ENCODE results near the gene ARPP21. TPM values are rescaled to one million over a fixed set of nuclear protein-coding genes. Genes with fewer than 3 reads are reported as not detected.

The ARPP21 gene
- total RNA-seq, 1 donor from 2014 or later = 4.9 TPM

- DNase-seq (ENCODE audit: low spot score) = no peak
These were observed 105.1 kb downstream of the ARPP21 start for GRCh38 chr3:35744419-35744818.

GRCh38 chr3:35745351-35745750 is 106.0 kb downstream of the ARPP21 start:
- H3K27me3 Mint-ChIP-seq (ENCODE audit: low read depth) = peaks cover 24% of the 10 kb centered on the region
- no peaks in the 10 kb centered on the region for H3K36me3 Mint-ChIP-seq (ENCODE audit: low read depth)
- no peak for DNase-seq (ENCODE audit: low spot score)
- H3K4me1 Mint-ChIP-seq (ENCODE audit: low read depth) = no peaks in the 10 kb centered on the region
- no peaks in the 10 kb centered on the region for H3K9me3 Mint-ChIP-seq (ENCODE audit: low read depth)
- no peak overlapping the region for H3K4me3 Mint-ChIP-seq (ENCODE audit: unreplicated experiment)
- no peak overlapping the region for H3K27ac Mint-ChIP-seq (ENCODE audit: unreplicated experiment)
- TF ChIP-seq CTCF (IDR thresholded peaks at IDR 0.05) = no peak

More at GRCh38 chr3:35744419-35744818, 105.1 kb downstream of the ARPP21 start:
- Mint-ChIP-seq H3K27me3 (ENCODE audit: low read depth) (peaks cover 24% of the 10 kb centered on the region), H3K4me1 (ENCODE audit: low read depth) (peaks cover 5% of the 10 kb centered on the region), H3K9me3 (ENCODE audit: low read depth) (no peaks in the 10 kb centered on the region), H3K36me3 (ENCODE audit: low read depth) (no peaks in the 10 kb centered on the region), H3K4me3 (ENCODE audit: unreplicated experiment) (no peak overlapping the region), H3K27ac (ENCODE audit: unreplicated experiment) (no peak overlapping the region)
- no peak for TF ChIP-seq CTCF (IDR thresholded peaks at IDR 0.05)

GRCh38 chr3:35745802-35746484 is 106.6 kb downstream of the ARPP21 start:
- Mint-ChIP-seq H3K27ac (ENCODE audit: unreplicated experiment) (no peak overlapping the region), H3K36me3 (ENCODE audit: low read depth) (no peaks in the 10 kb centered on the region), H3K4me3 (ENCODE audit: unreplicated experiment) (no peak overlapping the region), H3K9me3 (ENCODE audit: low read depth) (no peaks in the 10 kb centered on the region), H3K4me1 (ENCODE audit: low read depth) (no peaks in the 10 kb centered on the region), H3K27me3 (ENCODE audit: low read depth) (peaks cover 24% of the 10 kb centered on the region)
- no peak for DNase-seq (ENCODE audit: low spot score)
- no peak for TF ChIP-seq CTCF (IDR thresholded peaks at IDR 0.05)

GRCh38 chr3:35746492-35746891 is 107.2 kb downstream of the ARPP21 start:
- no peak for TF ChIP-seq CTCF (IDR thresholded peaks at IDR 0.05)
- no peaks in the 10 kb centered on the region for H3K9me3 Mint-ChIP-seq (ENCODE audit: low read depth)
- H3K4me3 Mint-ChIP-seq (ENCODE audit: unreplicated experiment) = no peak overlapping the region

GRCh38 chr3:35748144-35748543 is 108.8 kb downstream of the ARPP21 start:
- Mint-ChIP-seq H3K4me1 (ENCODE audit: low read depth) (no peaks in the 10 kb centered on the region), H3K27me3 (ENCODE audit: low read depth) (peaks cover 24% of the 10 kb centered on the region), H3K27ac (ENCODE audit: unreplicated experiment) (no peak overlapping the region), H3K4me3 (ENCODE audit: unreplicated experiment) (no peak overlapping the region), H3K36me3 (ENCODE audit: low read depth) (no peaks in the 10 kb centered on the region), H3K9me3 (ENCODE audit: low read depth) (no peaks in the 10 kb centered on the region)
- no peak for DNase-seq (ENCODE audit: low spot score)
- TF ChIP-seq CTCF (IDR thresholded peaks at IDR 0.05) = no peak

More at GRCh38 chr3:35746492-35746891, 107.2 kb downstream of the ARPP21 start:
- Mint-ChIP-seq H3K36me3 (ENCODE audit: low read depth) (no peaks in the 10 kb centered on the region), H3K27me3 (ENCODE audit: low read depth) (peaks cover 24% of the 10 kb centered on the region), H3K4me1 (ENCODE audit: low read depth) (no peaks in the 10 kb centered on the region), H3K27ac (ENCODE audit: unreplicated experiment) (no peak overlapping the region)
- no peak for DNase-seq (ENCODE audit: low spot score)

Data from chondrocyte (in vitro differentiated cells).